NOMO-1 treated with dmso at 0.1 percent for 144 hours (cell line): Measurements from ENCODE around the gene TMEM184B.

Source experiments
- DNase-seq: peaks from one replicate; lab custom pipeline; 2025; ENCODE audit not compliant: unreplicated experiment; lab: John Stamatoyannopoulos, UW

The TMEM184B gene

GRCh38 chr22:38308791-38309498, 36.1 kb upstream of the TMEM184B start:
- DNase-seq, result no peak

- no peak for DNase-seq
Observed at GRCh38 chr22:38305471-38306448, 33.0 kb upstream of the TMEM184B start.

GRCh38 chr22:38304526-38304925, 31.7 kb upstream of the TMEM184B start:
- DNase-seq, result no peak

- DNase-seq, result no peak
Observed at GRCh38 chr22:38303974-38304373, 31.2 kb upstream of the TMEM184B start.

- DNase-seq, result no peak
Observed at GRCh38 chr22:38302906-38303305, 30.1 kb upstream of the TMEM184B start.

GRCh38 chr22:38300946-38301345, 28.1 kb upstream of the TMEM184B start:
- DNase-seq, result no peak

- DNase-seq, result no peak
Observed at GRCh38 chr22:38300197-38300945, 27.6 kb upstream of the TMEM184B start.

- no peak for DNase-seq
Observed at GRCh38 chr22:38299770-38300102, 26.9 kb upstream of the TMEM184B start.

GRCh38 chr22:38298312-38299005, 25.6 kb upstream of the TMEM184B start:
- DNase-seq, result no peak

GRCh38 chr22:38296372-38296771, 23.6 kb upstream of the TMEM184B start:
- no peak for DNase-seq

GRCh38 chr22:38295863-38296262, 23.1 kb upstream of the TMEM184B start:
- no peak for DNase-seq

GRCh38 chr22:38295339-38295738, 22.5 kb upstream of the TMEM184B start:
- no peak for DNase-seq

GRCh38 chr22:38294193-38294592, 21.4 kb upstream of the TMEM184B start:
- no peak for DNase-seq

- no peak for DNase-seq
Observed at GRCh38 chr22:38292694-38293093, 19.9 kb upstream of the TMEM184B start.

- no peak for DNase-seq
Observed at GRCh38 chr22:38291201-38291777, 18.5 kb upstream of the TMEM184B start.

- no peak for DNase-seq
Observed at GRCh38 chr22:38290347-38290746, 17.5 kb upstream of the TMEM184B start.

GRCh38 chr22:38289583-38290082, 16.8 kb upstream of the TMEM184B start:
- DNase-seq, result no peak

- DNase-seq, result no peak
Observed at GRCh38 chr22:38286915-38287669, 14.3 kb upstream of the TMEM184B start.

GRCh38 chr22:38285018-38285417, 12.2 kb upstream of the TMEM184B start:
- no peak for DNase-seq

GRCh38 chr22:38284042-38284402, 11.2 kb upstream of the TMEM184B start:
- no peak for DNase-seq
